Loucy (cell line): ENCODE data around the gene DES.

Experiments
- CTCF ChIP-seq: fragments of 200-600 bp; sonication (generic); conservative IDR thresholded peaks from 2 replicates; pipeline ENCODE4 v1.5.1; 2014; ENCODE audit warnings: mild to moderate bottlenecking, antibody characterized with exemption, low read length
- EZH2phosphoT487 ChIP-seq: fragments of 200-600 bp; IDR thresholded peaks from 2 replicates; pipeline ENCODE4 v1.6.1; 2018; ENCODE audit warnings: antibody characterized with exemption, mild to moderate bottlenecking, moderate library complexity, borderline replicate concordance

- TF ChIP-seq CTCF = no peak
- no peak for TF ChIP-seq EZH2phosphoT487
Measured at GRCh38 chr2:219416235-219416602, 2.0 kb upstream of the DES start.
